Superior temporal gyrus (tissue), 1 donor: ENCODE measurements around the gene ZNF846.
"Not testable (repeated sequence)": the region's sequence is repeated elsewhere in the genome, so short reads cannot be mapped to it uniquely, and the experiment has no call there.

ENCODE experiments used
- DNase-seq: peaks from one replicate; pipeline ENCODE4 v3.0.0-alpha.2; 2016; ENCODE audit errors: extremely low spot score

The ZNF846 gene

GRCh38 chr19:9768175-9769112 lies at the start of gene ZNF846:
Gene ZNF846, minus strand, starts transcription at chr19:9768738. Its CDS starts 3,788 bp downstream, at chr19:9764950.
- DNase-seq = peak; percentile 95

DNA sequence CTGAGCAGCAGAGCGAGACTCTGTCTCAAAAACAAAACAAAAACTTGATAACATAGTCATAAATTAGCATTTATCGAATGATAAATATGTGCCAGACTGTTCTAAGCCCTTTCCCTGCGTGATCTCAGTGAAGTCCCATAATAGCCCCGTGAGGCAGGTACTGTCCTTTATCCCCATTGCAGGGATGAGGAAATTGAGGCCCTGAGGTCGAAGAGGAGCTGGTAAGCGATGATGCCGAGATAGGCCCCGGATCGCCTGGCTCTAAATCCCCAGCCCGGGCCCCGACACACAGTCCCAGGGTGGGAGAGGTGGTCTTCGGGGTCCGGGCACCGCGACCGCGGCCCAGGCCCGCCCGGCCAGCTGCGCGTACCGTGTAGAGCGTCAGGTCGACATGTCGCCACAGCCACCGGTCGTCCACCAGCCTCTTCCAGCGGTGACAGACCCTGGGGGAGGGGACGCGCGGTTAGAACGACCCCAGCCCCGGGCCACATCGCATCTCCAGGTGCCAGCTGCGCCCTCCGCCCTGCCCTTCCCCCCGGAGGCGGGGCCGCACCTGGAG lies 49.7 kb upstream of the ZNF846 start:
- DNase-seq = no peak

DNA sequence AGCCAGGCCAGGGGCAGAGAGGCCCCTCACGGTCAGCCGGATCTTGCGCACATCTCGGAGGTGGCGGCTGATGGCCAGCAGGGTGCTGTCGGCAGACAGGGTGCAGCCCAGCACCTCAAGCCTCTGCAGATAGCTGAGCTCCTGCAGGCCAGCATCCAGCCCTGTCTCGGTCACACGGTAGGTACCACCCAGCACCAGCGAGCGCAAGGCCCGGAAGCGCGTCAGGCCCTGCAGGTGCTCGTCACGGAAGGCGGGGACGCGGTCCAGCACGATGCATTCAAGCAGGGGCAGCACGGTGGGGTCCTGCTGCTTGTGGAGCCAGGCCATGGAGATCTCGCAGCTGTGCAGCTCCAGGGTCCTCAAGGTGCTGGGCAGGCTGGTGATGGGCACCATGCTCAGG lies 42.6 kb upstream of the ZNF846 start:
- DNase-seq = no peak

DNA sequence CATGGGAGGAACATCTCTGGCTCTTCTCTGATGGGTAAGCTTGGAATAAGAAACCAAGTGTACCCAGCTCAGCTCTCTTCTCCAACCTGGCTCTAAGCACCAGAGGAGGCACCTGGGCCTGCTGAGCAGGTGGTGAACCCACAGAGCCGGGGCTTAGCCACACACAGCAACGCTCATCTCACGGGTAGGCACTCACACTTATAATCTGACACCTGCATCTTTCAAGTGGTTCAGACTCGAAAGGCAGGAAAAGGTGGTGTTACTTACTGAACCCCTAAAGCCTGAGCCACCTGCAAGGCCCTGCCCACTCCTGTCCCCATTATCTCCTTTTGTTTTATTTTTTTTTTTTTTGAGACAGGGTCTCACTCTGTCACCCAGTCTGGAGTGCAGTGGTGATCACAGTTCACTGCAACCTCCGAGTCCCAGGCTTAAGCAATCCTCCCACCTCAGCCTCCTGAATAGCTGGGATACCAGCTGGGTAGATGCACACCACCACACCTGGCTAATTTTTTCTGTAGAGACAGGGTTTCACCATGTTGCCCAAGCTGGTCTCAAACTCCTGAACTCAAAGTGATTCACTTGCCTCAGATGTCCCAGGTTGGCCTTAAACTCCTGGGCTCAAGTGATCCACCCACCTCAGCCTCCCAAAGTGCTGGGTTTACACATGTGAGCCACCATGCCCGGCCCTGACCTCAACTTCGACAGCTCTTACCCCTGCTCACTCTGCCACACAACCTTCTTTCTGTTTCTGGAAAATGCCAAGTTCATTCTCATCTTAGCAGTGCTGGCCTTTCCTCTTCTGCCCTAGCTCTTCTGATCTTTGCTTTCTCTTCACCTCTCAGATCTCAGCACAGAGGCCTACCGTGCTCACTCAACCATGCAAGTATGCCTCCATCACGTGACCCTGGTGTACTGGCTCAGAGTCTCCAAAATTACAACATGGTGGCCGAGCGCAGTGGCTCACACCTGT lies 40.6 kb upstream of the ZNF846 start:
- DNase-seq = no peak

DNA sequence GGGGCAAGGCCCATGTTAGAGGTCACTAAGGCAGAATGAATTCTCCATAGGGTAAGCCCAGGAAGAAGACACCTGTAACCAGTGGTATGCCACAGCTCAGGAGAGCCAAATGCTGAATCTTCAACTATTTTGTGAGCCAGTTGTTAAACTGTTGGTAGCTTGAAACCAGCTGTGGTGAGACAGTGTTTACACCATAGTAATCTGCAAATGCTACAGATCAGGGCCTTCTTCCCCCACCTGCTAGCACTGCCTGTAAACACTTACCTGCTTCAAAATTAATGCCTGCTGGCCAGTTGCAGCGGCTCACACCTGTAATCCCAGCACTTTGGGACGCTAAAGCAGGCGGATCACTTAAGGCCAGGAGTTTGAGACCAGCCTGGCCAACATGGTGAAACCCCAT lies 38.3 kb upstream of the ZNF846 start:
- no peak for DNase-seq

GRCh38 chr19:9801976-9802375 lies 33.4 kb upstream of the ZNF846 start:
- DNase-seq = no peak

DNA sequence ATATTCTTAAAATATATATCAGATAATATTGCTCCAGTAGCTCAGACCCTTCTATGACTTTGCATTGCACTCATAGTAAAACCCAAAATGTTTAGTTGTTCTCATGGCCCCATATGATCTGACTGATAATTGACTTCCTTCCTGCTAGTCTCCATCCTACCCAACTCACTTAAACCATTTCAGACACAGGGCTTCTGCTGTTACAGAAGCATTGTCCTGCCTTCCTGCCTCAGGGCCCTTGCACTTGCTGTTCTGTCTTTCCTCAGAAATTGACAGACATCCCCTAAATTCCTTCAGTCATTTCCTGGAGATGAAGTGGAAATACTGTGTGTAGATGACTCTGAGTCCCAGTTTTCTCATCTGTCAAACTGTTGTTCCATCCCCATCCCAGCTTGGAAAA lies 30.6 kb upstream of the ZNF846 start:
- no peak for DNase-seq

DNA sequence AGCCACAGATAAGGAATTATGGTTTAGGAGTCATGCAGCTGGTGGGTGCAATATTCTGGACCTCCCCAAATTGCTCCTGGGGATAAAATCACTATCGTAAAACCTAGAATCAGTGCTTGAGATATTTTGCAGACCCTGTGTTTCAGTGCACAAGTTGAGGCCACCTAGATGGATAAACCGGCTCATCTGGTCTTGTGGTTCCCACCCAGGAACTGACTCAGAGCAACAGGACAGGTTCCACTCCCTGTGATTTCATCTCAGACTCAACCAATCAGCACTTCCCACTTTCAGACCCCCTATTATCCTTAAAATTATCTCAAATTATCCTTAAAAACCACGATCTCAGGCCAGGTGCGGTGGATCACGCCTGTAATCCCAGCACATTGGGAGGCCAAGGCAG lies 29.3 kb upstream of the ZNF846 start:
- no peak for DNase-seq

- peak; percentile 95 for DNase-seq
Observed at GRCh38 chr19:9796113-9796773, 27.7 kb upstream of the ZNF846 start.

- no peak for DNase-seq
Observed at GRCh38 chr19:9793071-9793591, 24.6 kb upstream of the ZNF846 start.

DNA sequence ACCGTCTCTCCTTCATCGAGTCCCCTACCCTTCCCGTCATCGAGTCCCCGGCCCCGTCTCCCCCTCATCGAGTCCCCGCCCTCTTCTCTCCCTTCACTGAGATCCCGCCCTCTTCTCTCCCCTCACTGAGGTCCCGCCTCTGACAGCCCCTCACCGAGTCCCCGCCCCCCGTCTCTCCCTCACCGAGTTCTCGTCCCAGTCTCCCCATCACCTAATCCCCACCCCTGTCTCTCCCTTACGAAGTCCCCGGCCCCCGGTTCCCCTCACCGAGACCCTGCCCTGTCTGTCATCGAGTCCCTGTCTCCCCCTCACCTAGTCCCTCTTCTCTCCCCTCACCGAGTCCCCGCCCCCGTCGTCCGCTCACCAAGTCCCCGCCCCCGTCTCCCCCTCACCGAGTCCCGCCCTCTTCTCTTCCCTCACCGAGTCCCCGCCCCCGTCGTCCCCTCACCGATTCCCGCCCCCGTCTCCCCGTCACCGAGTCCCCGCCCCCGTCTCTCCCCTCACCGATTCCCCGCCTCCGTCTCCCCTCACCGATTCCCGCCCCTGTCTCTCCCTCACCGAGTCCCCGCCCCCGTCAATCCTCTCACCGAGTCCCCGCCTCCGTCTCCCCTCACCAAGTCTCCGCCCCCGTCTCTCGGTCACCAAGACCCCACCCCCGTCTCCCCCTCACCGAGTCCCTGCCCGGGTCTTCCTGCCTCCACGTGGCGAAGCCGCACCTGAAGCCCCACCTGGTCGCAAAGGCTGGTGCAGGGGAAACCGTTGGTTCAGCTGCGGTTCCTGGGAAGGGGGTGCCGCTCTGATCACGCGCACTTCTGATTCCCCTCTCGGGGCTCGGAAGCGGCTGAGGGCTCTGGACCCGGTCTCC lies 23.9 kb upstream of the ZNF846 start:
- DNase-seq = peak; percentile 66

- peak; percentile 74 for DNase-seq
Observed at GRCh38 chr19:9791552-9792205, 23.1 kb upstream of the ZNF846 start.

GRCh38 chr19:9791073-9791367 lies 22.5 kb upstream of the ZNF846 start:
- not testable (repeated sequence) for DNase-seq

GRCh38 chr19:9789579-9789978 lies 21.0 kb upstream of the ZNF846 start:
- DNase-seq = not testable (repeated sequence)

DNA sequence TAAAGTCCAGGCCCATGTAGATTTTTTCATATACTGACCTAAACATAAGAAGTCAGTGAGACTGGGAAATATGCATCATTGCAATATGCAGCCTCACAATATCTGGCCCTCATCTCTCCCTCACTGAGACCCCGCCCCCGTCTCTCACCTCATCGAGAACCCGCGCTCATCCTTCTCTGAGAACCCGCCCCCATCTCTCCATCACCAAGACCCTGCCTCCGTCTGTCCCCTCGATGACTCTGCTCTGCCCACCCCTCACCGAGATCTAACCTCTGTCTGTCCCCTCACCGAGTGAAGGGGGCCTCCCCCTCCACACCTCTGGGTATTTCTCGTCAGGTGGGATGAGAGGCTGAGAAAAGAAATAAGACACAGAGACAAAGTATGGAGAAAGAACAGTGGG lies 20.5 kb upstream of the ZNF846 start:
- no peak for DNase-seq

DNA sequence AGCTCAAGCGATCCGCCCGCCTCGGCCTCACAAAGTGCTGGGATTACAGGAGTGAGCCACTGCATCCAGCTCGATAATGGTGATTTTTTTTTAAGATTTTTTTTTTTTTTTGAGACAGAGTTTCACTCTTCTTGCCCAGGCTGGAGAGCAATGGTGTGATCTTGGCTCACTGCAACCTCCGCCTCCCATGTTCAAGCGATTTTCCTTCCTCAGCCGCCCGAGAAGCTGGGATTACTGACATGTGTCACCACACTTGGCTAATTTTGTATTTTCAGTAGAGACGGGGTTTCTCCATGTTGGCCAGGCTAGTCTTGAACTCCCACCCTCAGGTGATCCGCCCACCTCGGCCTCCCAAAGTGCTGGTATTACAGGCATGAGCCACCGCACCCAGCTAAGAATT lies 20.1 kb upstream of the ZNF846 start:
- not testable (repeated sequence) for DNase-seq

DNA sequence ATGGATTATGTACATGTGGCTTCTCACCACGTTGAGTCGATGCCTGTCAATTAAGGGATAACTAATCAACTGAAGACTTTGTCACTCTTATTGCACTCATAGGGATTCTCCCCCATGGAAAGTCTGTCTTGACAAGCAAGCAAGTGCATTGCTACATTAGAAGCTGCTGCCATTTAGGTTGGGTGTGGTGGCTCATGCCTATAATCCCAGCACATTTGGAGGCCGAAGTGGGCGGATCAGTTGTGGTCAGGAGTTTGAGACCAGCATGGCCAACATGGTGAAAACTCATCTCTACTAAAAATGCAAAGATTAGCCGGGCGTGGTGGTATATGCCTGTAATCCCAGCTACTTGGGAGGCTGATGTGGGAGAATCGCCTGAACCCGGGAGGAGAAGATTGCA lies 18.3 kb upstream of the ZNF846 start:
- no peak for DNase-seq

GRCh38 chr19:9786342-9786741 lies 17.8 kb upstream of the ZNF846 start:
- no peak for DNase-seq

DNA sequence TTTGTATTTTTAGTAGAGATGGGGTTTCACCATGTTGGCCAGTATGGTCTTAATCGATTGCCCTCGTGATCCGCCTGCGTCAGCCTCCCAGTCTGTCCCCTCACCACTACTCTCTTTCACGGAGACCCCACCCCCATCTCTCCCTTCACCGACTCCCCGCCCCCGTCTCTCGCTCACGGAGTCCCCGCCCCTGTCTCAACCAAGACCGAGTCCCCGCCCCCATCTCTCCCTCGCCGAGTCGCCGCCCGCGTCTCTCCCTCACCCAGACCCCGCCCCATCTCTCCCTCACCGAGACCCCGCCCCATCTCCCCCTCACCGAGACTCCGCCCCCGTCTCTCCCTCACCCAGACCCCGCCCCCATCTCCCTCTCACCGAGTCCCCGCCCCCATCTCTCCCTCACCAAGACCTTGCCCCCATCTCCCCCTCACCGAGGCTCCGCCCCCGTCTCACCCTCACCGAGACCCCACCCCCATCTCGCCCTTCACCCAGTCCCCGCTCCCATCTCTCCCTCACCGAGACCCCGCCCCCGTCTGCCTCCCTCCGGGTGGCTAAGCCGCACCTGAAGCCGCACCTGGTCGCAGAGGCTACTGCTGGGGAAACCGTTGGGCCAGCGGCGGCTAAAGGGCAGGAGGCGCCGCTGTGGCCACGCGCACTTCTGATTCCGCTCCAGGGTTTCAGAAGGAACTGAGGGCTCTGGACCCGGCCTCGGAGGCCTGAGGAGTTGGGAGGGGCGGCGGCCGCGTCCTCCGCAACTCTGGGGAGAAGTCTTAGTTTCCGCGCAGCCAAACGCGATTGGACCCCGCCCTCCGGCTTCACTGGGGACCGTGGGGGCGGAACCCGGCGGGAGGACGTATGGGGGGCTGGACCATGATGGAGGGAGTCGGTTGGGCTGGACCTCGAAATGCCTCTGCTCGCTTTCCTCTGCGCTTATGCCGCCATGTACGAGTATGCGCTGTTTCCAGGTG lies 17.1 kb upstream of the ZNF846 start:
- peak; percentile 63 for DNase-seq
